Smooth muscle cell (in vitro differentiated cells): Measurements from ENCODE around the gene ERC2. TPM values are rescaled to one million over a fixed set of nuclear protein-coding genes. Genes with fewer than 3 reads are reported as not detected.

Experiments
- DNase-seq: peaks from one replicate; lab custom pipeline; 2025; ENCODE audit not compliant: unreplicated experiment; lab: John Stamatoyannopoulos, UW
- H2AFZ ChIP-seq: fragments of 200-600 bp; sonication (generic); 2 replicates; pipeline ENCODE4 v1.6.0; 2016; ENCODE audit warnings: antibody characterized with exemption, low read depth, mild to moderate bottlenecking
- H3F3A ChIP-seq: fragments of 200-600 bp; sonication (generic); 2 replicates; pipeline ENCODE4 v1.6.0; 2017; ENCODE audit warnings: antibody characterized with exemption, low read depth
- H3K27ac ChIP-seq: fragments of 200-600 bp; sonication (generic); 2 replicates; pipeline ENCODE4 v1.5.1; 2016; ENCODE audit warnings: low read depth, mild to moderate bottlenecking
- H3K27me3 ChIP-seq: fragments of 200-600 bp; sonication (generic); 2 replicates; pipeline ENCODE4 v1.6.1; 2016; ENCODE audit warnings: low read depth, mild to moderate bottlenecking
- H3K36me3 ChIP-seq: fragments of 200-600 bp; sonication (generic); 2 replicates; pipeline ENCODE4 v1.5.1; 2016; ENCODE audit warnings: low read depth
- H3K4me1 ChIP-seq: fragments of 200-600 bp; sonication (generic); 2 replicates; pipeline ENCODE4 v1.5.1; 2016; ENCODE audit warnings: low read depth
- H3K4me2 ChIP-seq: fragments of 200-600 bp; sonication (generic); 2 replicates; pipeline ENCODE4 v1.6.0; 2016; ENCODE audit warnings: mild to moderate bottlenecking
- H3K4me3 ChIP-seq: fragments of 200-600 bp; sonication (generic); 2 replicates; pipeline ENCODE4 v1.5.1; 2016; ENCODE audit warnings: mild to moderate bottlenecking
- H3K79me2 ChIP-seq: fragments of 200-600 bp; sonication (generic); 2 replicates; pipeline ENCODE4 v1.6.0; 2016; ENCODE audit warnings: low read depth, mild to moderate bottlenecking
- H3K9ac ChIP-seq: fragments of 200-600 bp; sonication (generic); 2 replicates; pipeline ENCODE4 v1.6.0; 2016; ENCODE audit warnings: low read depth
- H3K9me3 ChIP-seq: fragments of 200-600 bp; sonication (generic); replicated peaks from 2 replicates; pipeline ENCODE4 v1.5.1; 2016; ENCODE audit warnings: low read depth
- H4K20me1 ChIP-seq: fragments of 200-600 bp; sonication (generic); 2 replicates; pipeline ENCODE4 v1.6.0; 2016; ENCODE audit warnings: low read depth
- WGBS: methylation state at CpG from one replicate; pipeline ENCODE4 v1.1.7; 2016; ENCODE audit warnings: low lambda C conversion rate; 5-methylcytosine and 5-hydroxymethylcytosine counted together
- polyA plus RNA-seq: library from polyadenylated mRNA; unstranded; fragments of >200 nt; fragmentation: Nextera tagmentation; extraction: Ambion mirVana; gene quantifications from 2 replicates; pipeline ENCODE4 v1.2.1, GENCODE V29; 2016
- total RNA-seq: library from RNA; depleted of rRNA; stranded (reverse); fragments of >200 nt; gene quantifications from 2 replicates; pipeline ENCODE4 v1.2.3, GENCODE V29; 2014
- TF ChIP-seq, protein P1 (sequence below): fragments of 200-600 bp; sonication (generic); IDR thresholded peaks from 2 replicates; pipeline ENCODE4 v1.5.1; 2017; ENCODE audit warnings: borderline replicate concordance, mild to moderate bottlenecking, antibody characterized with exemption; ENCODE audit not compliant: insufficient read depth, poor library complexity, severe bottlenecking

ERC2 gene
- total and polyA plus RNA-seq, 2 experiments from 2014 or later: 1.1 TPM; not detected in 1

DNA sequence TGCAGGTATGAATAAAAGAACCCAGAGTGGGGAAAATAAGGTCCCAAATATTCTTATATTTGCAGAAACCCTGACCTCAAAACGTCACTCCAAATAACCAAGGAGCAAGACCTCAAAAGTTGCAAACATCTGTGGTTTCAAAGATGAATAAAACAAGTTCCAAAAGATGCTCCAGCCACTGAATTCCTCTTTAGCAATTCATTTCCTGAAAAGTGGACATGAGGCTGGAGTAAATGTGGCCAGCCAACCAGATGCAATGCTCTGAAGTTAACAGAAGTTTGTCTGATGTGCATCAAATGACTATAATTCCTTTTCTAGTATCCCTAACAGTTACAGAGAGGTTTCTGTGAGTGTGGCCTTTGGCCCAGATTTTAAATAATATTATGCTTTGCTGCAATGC lies 910.0 kb downstream of the ERC2 start:
- no peak overlapping the region for H3K4me2 ChIP-seq
- TF ChIP-seq, protein P1, sequence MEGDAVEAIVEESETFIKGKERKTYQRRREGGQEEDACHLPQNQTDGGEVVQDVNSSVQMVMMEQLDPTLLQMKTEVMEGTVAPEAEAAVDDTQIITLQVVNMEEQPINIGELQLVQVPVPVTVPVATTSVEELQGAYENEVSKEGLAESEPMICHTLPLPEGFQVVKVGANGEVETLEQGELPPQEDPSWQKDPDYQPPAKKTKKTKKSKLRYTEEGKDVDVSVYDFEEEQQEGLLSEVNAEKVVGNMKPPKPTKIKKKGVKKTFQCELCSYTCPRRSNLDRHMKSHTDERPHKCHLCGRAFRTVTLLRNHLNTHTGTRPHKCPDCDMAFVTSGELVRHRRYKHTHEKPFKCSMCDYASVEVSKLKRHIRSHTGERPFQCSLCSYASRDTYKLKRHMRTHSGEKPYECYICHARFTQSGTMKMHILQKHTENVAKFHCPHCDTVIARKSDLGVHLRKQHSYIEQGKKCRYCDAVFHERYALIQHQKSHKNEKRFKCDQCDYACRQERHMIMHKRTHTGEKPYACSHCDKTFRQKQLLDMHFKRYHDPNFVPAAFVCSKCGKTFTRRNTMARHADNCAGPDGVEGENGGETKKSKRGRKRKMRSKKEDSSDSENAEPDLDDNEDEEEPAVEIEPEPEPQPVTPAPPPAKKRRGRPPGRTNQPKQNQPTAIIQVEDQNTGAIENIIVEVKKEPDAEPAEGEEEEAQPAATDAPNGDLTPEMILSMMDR: no peak
- no peaks in the 10 kb centered on the region for H3K79me2 ChIP-seq
- no peaks in the 10 kb centered on the region for H4K20me1 ChIP-seq
- no peak for DNase-seq
- peaks cover 26% of the 10 kb centered on the region for H3K4me1 ChIP-seq
- H3K36me3 ChIP-seq: no peaks in the 10 kb centered on the region
- no peaks in the 10 kb centered on the region for H3K9me3 ChIP-seq
- no peak overlapping the region for H3K27ac ChIP-seq
- 62% methylated on average over 1 of the region's 1 CpG for WGBS
- H3K4me3 ChIP-seq: no peak overlapping the region
- no peaks in the 10 kb centered on the region for H3K27me3 ChIP-seq
- no peak overlapping the region for H2AFZ ChIP-seq
- H3F3A ChIP-seq: peaks cover 7% of the 10 kb centered on the region
- H3K9ac ChIP-seq: no peak overlapping the region

DNA sequence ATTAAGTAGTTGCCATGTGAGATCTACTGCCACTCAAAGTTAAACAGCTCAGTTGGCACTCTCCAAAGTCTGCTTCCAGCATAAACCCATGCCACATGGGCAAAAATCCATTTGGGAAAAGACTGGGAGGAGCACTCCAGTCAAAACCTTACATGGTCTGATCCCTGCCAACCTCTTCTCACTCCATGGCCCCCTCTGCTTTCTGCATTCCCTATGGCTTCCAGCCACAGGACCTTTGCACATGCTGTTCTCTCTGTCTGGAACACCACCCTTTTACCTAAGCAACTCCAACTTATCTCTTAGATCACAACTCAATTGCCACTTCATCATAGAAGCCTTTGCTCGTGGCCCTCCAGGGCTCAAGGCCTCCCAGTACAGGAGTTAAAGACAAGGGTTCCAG lies 910.7 kb downstream of the ERC2 start:
- TF ChIP-seq, protein P1: no peak
- H3K27me3 ChIP-seq: no peaks in the 10 kb centered on the region
- H2AFZ ChIP-seq: no peak overlapping the region
- H3K79me2 ChIP-seq: no peaks in the 10 kb centered on the region
- DNase-seq: no peak
- H3K9me3 ChIP-seq: no peaks in the 10 kb centered on the region
- no peak overlapping the region for H3K27ac ChIP-seq
- no peaks in the 10 kb centered on the region for H4K20me1 ChIP-seq
- WGBS: 92% methylated on average over 1 of the region's 1 CpG
- H3K4me2 ChIP-seq: no peak overlapping the region
- no peak overlapping the region for H3K9ac ChIP-seq
- peaks cover 7% of the 10 kb centered on the region for H3F3A ChIP-seq
- H3K36me3 ChIP-seq: no peaks in the 10 kb centered on the region
- peaks cover 26% of the 10 kb centered on the region for H3K4me1 ChIP-seq
- H3K4me3 ChIP-seq: no peak overlapping the region

DNA sequence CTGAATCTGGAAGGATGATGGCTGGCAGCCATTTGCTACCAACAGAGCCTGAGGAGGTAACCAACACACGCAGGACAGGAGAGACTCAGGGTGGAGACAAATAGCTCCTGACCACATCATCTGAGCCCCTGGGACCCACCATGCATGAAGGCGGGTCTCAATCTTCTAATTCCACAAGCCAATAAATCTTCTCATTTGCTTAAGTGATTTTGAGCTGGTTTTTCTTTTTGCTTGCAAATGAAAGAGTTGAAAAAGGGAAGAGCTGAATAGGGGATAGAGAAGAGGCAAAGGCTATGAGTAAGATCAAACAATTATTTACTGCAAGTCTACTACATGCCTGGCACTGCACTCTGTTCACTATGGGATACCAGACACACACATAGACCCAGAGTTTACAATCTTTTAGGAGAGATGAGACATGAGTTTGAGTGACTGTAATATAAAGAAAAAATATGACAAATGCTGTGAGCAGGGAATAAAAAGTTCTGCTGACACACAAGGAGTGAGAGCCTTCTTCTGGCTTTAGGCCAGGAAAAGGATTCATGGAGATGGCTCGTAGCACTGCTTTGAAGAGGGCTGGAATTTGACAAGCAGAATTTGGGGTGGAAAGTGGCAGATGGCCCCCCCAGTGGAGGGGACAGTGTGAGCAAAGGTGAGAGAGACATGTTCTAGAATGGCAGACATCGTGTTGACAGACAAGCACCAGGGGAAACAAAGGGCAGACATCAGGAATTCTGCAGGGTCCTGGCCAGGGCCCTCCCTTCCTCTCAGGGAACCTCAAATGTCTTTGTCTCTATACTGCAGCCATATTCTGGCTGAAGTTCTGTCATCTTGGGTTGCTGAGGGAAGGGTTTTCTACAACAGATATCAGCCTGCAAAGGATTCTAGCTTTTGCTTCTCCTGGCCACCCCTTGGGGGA lies 911.4 kb downstream of the ERC2 start:
- Histone ChIP-seq H3K27ac (no peak overlapping the region), H3K27me3 (no peaks in the 10 kb centered on the region), H3K36me3 (no peaks in the 10 kb centered on the region), H3K9ac (no peak overlapping the region), H2AFZ (no peak overlapping the region), H3F3A (peaks cover 7% of the 10 kb centered on the region), H3K4me1 (peaks cover 26% of the 10 kb centered on the region), H4K20me1 (no peaks in the 10 kb centered on the region), H3K9me3 (no peaks in the 10 kb centered on the region), H3K79me2 (no peaks in the 10 kb centered on the region), H3K4me3 (no peak overlapping the region), H3K4me2 (no peak overlapping the region)
- 72% methylated on average over 4 of the region's 4 CpGs for WGBS
- DNase-seq: no peak
- TF ChIP-seq, protein P1: no peak
